Stimulated activated CD8-positive, alpha-beta memory T cell treated with anti-CD3 and anti-CD28 coated beads, Interleukin-2, amount 100 ng/mL, for 1 hour (primary cell): ENCODE results near the gene TRABD.
A peak's percentile ranks its signal among the peaks of the same experiment; 100 is the strongest.
"Not testable (repeated sequence)": the region's sequence is repeated elsewhere in the genome, so short reads cannot be mapped to it uniquely, and the experiment has no call there.

Experiments used
- DNase-seq, 2 donors: peaks; one replicate each; pipeline ENCODE4 v3.0.0-alpha.2; 2020; ENCODE audit warnings: low read depth in 2 of 2

The TRABD gene

DNA sequence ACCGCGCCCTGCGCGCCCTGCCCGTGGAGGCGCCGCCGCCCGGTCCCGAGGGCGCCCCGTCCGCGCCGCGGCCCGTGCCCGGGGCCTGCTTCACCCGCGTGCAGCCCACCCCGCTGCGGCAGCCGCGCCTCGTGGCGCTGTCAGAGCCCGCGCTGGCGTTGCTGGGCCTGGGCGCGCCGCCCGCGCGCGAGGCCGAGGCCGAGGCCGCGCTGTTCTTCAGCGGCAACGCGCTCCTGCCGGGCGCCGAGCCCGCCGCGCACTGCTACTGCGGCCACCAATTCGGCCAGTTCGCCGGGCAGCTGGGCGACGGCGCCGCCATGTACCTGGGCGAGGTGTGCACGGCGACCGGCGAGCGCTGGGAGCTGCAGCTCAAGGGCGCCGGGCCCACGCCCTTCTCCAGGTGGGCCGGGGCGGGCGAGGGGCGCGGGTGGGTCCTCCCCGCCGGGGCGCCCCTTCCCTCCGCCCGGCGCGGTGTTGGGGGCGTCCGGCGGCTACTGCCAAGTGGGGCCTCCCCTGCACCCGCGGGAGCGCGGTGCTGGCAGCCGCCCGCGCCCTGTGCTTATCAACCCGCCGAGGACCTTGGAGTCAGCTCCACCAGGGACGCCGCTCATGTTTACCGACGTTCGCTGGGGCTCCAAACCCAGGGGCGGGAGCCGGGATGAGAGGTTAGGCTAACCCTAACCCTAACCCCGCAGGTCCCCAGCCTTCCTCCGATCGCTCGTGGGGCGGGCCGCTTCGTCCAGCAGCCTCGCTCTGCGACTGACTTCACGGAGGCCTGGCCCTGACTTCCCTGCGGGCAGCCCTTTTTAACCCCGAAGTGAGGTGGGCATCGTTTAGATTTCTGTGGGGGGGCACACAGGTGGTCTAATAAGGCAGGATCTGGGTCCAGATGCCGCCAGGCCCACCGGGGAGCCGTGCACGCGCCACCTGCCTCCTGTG, 15.7 kb downstream of the TRABD start:
- no peak for DNase-seq

DNA sequence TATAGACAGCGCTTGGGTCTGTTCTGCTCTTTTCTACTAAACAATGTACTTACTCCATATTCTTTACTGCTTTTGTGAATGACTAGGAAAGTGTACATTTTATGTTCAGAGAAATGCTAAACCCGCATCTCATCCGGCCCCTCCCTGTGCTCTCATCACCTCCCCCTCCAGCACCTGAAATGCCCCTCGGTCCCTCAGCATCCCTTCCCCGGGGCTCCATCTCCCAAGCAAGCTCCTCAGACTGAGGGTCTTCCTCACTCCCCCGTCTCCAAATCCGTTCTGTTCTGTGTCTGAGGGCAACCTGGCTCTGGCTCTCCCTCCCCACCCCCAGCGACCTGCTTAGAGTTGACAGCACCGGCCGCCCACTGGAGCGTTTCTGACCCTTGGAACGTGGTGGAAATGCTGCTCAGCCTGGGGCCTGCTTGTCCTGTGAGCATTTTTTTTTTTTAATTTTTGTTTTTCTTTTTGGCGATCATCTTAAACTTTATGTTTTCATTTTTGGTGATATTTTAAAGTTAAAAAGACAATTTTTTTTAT, 16.5 kb downstream of the TRABD start:
- no peak for DNase-seq

DNA sequence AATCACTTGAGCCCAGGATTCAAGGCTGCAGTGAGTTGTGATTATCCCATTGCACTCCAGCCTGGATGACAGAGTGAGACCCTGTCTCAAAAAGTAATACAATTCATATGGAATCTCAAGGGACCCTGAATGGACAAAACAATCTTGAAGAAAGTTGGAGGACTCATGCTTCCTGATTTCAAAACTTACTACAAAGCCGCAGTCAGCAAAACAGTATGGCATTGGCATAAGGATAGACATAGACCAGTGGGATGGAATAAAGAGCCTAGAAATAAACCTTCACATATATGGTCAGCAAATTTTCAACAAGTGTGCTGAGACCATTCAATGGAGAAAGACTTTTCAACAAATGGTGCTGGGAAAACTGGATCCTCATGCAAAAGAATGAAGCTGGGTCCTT, 17.6 kb downstream of the TRABD start:
- no peak for DNase-seq

DNA sequence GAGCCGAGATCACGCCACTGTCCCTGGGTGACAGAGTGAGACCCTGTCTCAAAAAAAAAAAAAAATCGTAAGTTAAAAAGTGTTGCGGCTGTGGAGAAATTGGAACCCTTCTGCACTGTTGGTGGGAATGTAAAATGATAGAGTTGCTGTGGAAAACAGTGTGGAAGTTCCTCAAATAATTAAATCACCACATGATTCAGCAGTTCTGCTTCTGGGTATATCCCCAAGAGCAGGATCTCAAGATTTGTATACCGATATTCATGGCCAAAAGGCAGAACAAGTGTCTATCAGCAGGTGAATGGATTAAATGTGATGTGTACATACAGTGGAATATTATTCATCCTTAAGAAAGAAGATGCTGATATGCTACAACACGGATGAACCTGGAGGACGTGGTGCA, 18.9 kb downstream of the TRABD start:
- DNase-seq: no peak

DNA sequence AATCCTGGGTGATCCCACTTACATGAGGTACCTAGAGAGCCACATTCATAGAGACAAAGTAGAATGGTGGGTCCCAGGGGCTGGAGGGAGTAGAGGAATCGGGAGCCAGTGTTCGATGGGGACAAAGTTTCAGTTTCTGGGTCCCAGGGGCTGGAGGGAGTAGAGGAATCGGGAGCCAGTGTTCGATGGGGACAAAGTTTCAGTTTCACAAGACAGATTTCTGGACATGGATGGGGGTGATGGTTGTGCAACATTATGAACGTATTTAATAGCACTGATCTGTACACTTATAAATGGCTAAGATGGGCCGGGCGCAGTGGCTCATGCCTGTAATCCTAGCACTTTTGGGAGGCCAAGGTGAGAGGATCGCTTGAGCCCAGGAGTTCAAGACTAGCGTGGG, 19.3 kb downstream of the TRABD start:
- DNase-seq: not testable (repeated sequence)

DNA sequence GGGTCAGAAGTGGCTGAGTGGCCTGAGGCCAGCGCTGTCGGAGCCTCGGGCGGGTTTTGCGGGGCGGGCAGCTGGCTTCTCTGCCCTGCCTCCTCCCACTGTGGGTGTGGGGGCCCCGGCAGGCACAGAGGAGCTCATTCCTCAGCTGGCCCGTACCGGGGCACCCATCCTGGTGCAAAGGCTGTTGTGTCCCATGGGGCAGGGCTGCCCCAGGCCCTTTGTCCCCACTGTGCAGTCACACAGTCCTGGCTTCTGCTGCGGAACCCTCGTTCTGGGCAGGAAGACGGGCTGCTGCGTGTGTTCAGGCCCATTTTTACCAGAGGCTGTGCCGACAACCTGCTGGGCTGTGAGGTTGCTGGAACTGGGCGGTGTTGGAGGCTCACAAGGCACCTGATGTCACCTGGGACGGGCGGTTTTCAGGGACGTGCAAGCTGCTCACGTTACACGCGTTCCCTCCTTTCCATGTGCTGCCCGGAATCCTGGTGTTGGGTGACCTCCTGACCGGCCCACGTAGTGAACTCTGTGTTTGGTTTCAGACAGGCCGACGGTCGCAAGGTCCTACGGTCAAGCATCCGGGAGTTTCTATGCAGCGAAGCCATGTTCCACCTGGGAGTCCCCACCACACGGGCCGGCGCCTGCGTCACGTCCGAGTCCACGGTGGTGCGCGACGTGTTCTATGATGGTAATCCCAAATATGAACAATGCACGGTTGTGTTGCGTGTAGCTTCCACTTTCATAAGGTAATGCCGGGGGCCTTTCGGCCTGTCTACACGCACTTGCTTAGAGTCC, 20.3 kb downstream of the TRABD start:
- DNase-seq: no peak

DNA sequence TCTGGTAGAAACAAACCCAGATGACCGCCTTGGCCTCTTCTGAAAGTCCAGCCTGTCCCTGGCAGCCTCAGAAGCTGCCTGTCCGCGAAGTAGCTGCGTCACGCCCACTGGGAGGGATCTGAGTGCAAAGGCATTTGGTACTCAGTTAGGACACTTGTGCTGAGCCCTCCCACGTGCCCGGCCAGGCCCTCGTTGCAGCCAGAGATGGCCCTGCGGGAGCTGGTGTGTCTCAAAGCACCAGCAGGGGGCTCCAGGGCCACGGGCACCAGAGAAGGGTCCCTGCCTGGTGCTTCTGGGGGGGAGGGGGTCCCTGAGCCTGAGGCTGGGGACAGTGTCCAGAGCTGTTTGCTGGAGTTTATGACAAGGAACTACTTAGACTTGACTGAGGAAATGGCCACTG, 20.9 kb downstream of the TRABD start:
- no peak for DNase-seq

DNA sequence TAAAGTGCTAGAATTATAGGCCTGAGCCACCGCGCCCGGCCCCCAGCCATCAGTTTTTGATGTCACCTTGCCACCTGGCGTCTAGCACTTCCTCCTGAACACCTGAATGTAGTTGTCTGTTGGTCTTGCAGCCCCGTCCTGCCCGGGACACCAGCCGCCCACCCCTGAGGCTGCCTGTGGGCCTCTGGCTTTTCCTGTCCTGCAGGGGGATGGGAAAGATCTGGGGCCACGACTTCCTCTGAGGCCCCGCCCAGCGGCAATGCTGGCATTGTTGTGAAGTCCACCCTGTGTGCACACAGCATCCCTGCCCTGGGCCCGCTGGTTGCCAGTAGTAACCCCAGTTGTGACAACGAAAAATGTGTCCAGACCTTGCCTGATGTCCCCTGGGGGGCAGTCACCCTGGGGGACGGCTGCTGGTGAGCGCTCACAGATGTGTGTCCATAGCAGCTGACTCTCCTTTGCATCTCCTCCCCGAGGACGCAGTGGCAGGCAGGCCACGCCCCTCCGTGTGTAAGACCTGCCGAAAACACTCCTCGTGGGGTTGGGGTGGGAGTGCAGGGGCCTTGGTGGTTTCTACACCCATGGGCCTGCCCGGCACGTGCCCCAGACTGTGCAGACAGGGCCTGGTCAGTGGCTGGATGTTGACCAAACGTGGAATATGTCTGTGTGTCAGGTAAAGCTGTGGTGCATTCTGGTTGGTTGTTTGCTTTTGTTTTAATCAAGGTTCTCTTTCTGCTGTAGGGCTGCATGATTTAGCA, 21.8 kb downstream of the TRABD start:
- no peak for DNase-seq

DNA sequence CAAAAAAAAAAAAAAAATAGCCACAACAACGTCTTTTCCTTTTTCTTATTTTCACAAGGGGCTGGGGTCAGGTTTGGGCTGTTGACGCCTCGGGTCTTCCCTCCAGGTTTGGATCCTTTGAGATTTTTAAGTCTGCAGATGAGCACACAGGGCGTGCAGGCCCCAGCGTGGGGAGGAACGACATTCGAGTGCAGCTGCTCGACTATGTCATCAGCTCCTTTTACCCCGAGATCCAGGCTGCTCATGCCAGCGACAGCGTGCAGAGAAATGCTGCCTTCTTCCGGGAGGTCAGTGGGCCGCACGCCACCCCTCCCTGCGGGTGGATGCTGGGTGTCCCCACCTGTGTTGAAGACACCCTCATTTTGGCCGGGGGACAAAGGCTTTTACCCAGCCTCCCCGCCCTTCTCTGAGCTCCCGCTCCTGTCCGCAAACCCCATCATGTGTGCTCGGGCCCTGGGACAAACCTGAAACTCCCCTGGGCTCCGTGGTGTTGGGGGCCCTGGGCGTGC, 22.8 kb downstream of the TRABD start:
- DNase-seq: no peak

DNA sequence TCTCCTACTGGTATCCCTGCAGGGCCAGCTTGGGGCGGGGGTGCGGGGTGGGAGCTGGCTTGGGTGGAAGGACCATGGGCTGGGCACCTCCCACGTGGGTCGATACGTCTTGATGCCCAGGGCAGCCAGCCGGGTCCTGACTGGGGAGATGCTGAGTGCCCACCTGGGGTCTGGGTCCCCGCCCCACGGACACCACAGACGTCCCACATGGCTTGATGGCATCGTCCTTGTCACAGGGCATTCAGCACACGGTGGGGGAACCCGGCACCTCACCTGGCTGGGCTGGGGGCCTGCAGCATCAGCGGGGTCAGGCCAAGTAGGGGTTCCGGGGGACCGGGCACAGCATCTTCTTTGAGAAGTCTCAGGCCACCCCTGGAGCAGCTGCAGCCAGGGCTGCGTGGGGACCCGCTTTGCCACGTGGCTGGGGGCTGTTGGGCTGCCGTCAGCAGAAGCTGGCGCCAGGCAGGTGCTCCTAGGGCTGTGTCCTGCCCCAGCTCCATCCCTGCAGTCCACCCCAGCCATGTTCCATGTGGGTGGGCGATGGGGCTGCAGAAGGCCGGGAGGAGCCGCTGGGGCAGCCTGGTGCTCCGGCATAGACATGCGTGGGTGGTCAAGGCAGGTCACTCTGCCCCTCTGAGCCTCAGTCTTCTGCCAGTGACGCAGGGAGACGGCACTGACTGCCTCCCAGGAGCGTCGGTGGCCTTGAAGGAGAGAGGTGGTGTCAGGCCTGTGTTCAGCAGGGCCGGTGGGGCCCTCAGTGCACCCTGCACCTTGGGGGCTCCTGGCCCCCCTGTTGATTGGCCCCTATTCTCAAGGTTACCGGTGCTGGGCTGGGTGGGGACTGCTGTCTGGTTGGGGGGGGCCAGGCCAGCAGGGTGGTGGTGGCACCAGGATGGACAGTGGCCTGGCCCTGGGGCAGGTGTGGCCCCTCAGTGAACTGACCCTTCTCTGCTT, 23.5 kb downstream of the TRABD start:
- no peak for DNase-seq

DNA sequence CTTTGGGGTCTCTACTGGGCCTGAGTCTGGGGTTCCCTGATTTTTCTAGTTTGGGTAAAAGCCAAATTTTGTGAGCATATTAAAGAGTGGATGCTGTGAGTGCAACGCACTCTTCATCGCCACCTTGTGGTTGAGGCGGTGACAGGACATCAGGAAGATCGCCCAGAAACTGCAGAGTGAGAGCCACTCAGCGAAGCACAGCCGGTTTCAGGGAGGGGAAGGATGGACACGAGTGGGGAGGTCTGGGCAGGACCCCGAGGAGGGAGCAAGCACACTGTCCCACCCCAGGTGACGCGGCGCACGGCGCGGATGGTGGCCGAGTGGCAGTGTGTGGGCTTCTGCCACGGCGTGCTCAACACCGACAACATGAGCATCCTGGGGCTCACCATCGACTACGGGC, 24.2 kb downstream of the TRABD start:
- DNase-seq: peak in 1 of 2 donors; percentile 46

DNA sequence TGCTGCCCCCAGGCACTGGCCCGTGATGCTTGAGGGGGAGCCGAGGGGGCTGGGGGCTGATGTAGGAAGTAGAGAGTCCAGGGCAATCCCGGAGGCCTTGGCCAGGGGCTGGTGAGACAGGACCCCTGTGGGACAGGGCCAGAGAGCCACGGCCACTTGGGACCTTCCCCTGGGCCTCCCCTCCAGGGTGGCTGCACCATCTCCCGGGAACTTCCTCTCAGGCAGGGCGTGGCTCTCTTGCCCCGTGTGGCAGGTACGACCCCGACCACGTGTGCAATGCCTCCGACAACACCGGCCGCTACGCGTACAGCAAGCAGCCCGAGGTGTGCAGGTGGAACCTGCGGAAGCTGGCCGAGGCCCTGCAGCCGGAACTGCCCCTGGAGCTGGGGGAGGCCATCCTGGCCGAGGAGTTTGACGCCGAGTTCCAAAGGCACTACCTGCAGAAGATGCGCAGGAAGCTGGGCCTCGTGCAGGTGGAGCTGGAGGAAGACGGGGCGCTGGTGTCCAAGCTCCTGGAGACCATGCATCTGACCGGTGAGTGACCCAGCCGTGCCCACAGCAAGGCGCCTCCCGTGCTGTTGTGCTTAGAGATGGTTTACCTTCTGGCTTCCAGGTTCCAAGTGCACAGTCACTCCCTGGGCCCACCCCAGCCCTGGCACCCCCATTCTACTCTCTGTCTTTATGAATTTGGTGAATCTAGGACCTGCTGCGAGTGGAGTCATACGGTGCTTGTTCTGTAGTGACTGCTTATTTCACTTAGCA, 24.8 kb downstream of the TRABD start:
- DNase-seq: no peak

DNA sequence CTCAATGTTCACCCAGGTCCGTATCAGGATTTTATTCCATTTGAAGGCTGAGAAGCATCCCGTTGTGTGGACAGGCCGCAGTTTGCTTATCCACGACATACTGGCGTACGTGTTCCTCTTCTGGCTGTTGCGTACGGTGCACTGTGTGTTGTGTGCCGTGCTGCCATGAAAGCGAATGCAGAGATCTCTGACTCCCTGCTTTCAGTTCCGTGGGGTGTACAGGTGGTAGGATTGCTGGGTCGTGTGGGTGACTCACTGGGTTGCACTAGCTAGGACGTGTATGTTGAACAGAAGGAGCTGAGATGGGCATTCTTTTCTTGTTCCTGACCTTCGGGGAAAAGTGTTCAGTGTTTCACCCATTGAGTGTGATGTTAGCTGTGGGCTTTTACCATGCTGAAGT, 25.4 kb downstream of the TRABD start:
- DNase-seq: no peak

DNA sequence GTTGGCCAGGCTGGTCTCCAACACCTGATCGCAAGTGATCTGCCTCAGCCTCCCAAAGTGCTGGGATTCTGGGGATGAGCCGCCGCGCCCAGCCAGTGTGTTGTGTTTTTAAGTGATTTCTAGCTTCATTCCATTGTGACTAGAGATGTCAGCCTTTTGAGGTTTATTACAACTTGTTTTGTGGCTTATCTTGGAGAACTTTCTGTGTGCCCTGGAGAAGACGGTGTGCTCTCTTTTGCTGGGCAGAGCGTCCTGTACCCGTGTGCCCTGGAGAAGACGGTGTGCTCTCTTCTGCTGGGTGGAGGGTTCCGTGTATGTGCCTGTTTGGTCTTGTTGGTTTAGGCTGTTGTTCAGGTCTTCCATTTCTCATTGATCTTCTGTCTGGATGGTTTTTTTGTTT, 27.6 kb downstream of the TRABD start:
- no peak for DNase-seq

DNA sequence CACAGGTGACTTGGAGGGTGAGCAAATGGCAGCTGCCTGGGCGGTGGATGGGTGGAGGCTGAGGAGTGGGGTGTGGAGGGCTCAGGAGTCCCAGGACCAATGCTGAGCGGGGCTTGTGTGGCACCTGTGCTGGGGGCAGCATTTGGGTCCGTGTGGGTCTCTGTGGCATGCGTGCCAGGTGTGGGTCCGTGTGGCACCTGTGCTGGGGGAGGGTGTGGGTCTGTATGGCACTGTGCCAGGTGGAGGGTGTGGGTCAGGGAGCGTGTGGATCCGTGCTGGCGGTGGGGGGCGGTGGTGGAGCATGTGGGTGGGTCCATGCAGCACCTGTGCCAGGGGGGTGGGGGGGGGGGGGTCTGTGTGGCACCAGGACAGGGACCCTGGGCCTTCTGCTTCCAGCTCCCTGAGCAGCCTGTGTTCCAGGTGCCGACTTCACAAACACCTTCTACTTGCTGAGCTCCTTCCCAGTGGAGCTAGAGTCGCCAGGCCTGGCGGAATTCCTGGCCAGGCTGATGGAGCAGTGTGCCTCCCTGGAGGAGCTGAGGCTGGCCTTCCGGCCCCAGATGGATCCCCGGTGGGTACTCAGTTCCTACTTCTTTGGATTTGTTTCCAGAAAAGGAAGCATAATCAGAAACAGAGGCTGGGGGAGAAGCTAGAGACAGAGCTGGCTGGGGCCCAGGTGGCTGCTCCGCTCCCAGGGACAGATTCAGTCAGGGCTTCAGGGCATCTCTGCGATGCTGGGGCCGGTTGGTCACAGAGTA, 29.8 kb downstream of the TRABD start:
- DNase-seq: no peak

DNA sequence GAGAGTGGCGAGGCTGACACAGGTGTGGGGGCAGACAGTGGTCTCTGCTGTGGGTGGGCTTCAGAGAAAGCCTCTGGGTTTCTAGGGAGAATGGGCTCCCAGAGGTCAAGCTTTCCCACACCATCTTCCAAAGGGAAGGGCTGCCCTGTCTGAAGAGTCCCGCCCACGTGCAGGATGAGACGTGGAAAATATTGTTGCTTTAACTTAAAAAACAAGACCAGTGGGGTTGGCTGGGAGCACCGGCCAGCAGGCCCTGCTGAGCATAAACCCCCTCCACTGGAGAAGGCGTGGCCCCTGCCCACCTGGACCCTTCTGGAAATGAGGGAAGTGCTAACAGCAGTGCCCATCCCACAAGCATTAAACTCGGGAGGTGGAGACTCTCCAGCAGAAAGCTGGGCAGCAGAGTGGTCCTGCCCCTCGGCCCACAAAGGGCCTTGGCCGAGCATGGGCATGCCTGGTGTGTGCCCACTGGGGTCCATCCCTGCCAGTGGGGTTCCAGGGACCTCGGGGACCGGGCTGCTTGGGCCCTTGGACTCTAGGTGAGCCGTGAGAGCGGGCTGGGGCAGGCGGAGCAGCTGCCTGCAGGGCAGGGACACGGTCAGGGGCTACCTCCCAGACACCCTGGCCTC, 30.5 kb downstream of the TRABD start:
- DNase-seq: no peak

DNA sequence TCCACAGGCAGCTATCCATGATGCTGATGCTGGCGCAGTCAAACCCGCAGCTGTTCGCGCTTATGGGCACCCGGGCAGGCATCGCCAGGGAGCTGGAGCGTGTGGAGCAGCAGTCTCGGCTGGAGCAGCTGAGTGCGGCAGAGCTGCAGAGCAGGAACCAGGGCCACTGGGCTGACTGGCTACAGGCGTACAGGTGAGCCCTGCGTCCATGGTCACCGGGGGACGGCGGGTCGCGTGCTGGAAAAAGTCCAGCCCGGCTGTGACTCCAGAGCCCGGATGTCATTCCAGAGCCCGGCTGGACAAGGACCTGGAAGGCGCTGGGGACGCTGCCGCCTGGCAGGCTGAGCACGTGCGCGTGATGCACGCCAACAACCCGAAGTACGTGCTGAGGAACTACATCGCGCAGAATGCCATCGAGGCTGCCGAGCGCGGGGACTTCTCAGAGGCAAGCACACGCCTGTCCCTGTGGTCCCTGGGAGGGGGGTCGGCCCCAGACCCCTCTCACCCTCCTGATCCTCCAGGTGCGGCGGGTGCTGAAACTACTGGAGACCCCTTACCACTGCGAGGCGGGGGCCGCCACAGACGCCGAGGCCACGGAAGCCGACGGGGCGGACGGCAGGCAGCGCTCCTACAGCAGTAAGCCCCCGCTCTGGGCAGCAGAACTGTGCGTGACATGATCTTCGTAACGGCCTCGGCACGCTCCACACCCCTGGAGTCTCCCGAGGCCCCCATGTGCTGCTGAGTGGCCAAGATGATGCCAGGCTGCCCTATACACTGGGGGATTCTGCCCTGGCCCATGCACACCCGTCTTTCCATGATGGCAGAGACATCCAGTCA, 31.2 kb downstream of the TRABD start:
- no peak for DNase-seq
